LNCAP (cell line): ENCODE results near the gene TEX10.

ENCODE experiments used
- TF ChIP-seq, protein P1 (sequence below): fragments of 450-650 bp; IDR thresholded peaks from 2 replicates; pipeline ENCODE4 v1.5.1; 2017; ENCODE audit warnings: mild to moderate bottlenecking

TEX10 gene

DNA sequence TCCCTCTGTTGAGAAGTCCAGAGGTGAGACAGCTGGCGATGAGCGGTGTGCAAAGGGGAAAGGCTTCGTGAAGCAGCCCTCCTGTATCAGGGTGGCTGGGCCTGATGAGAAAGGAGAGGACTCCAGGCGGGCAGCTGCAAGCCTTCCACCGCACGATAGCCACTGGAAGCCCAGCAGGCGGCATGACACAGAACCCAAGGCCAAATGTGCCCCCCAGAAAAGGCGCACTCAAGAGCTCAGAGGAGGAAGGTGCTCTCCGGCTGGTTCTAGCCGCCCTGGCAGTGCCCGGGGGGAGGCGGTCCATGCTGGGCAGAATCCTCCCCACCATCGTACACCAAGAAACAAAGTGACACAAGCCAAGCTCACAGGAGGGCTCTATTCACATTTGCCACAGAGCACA lies 60.3 kb downstream of the TEX10 start:
- TF ChIP-seq, protein P1, sequence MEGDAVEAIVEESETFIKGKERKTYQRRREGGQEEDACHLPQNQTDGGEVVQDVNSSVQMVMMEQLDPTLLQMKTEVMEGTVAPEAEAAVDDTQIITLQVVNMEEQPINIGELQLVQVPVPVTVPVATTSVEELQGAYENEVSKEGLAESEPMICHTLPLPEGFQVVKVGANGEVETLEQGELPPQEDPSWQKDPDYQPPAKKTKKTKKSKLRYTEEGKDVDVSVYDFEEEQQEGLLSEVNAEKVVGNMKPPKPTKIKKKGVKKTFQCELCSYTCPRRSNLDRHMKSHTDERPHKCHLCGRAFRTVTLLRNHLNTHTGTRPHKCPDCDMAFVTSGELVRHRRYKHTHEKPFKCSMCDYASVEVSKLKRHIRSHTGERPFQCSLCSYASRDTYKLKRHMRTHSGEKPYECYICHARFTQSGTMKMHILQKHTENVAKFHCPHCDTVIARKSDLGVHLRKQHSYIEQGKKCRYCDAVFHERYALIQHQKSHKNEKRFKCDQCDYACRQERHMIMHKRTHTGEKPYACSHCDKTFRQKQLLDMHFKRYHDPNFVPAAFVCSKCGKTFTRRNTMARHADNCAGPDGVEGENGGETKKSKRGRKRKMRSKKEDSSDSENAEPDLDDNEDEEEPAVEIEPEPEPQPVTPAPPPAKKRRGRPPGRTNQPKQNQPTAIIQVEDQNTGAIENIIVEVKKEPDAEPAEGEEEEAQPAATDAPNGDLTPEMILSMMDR, result no peak

GRCh38 chr9:100290714-100291113 lies 62.0 kb downstream of the TEX10 start:
- TF ChIP-seq, protein P1, result no peak

- TF ChIP-seq, protein P1, result no peak
Measured at GRCh38 chr9:100287186-100287585, 65.6 kb downstream of the TEX10 start.

GRCh38 chr9:100286257-100286656 lies 66.5 kb downstream of the TEX10 start:
- TF ChIP-seq, protein P1, result no peak

GRCh38 chr9:100285601-100286000 lies 67.1 kb downstream of the TEX10 start:
- TF ChIP-seq, protein P1, result no peak

- TF ChIP-seq, protein P1, result no peak
Measured at GRCh38 chr9:100285080-100285479, 67.7 kb downstream of the TEX10 start.

GRCh38 chr9:100284247-100284646 lies 68.5 kb downstream of the TEX10 start:
- TF ChIP-seq, protein P1, result no peak

GRCh38 chr9:100282388-100282719 lies 70.4 kb downstream of the TEX10 start:
- TF ChIP-seq, protein P1, result no peak
